OCI-LY7 (cell line): ENCODE measurements around the gene MACROH2A1. TPM values are rescaled to one million over a fixed set of nuclear protein-coding genes. Genes with fewer than 3 reads are reported as not detected.

Source experiments
- BruUV-seq: library from RNA; stranded (reverse); fragments of 400-500 nt; replicated peaks from 2 replicates; lab custom pipeline; 2021; lab: Mats Ljungman, UMichigan
- CTCF ChIA-PET: fragments of 300-600 bp; sonication (Branson Sonifier 250); formaldehyde crosslinking; loops from one replicate; lab custom pipeline; 2022; ENCODE audit warnings: antibody characterized with exemption; ENCODE audit not compliant: unreplicated experiment; lab: Charles Lee
- POLR2A ChIA-PET: fragments of 300-600 bp; sonication (Branson Sonifier 250); formaldehyde crosslinking; loops from one replicate; lab custom pipeline; 2022; ENCODE audit warnings: antibody characterized with exemption; lab: Charles Lee
- DNase-seq: peaks from one replicate; pipeline ENCODE4 v3.0.0-alpha.2; 2015; ENCODE audit warnings: low spot score
- H2AFZ ChIP-seq: fragments of 200-600 bp; sonication (generic), shearing (Covaris generic); 2 replicates; pipeline ENCODE4 v1.6.1; 2014; ENCODE audit warnings: mild to moderate bottlenecking, antibody characterized with exemption, low read length, moderate library complexity
- H3K27ac ChIP-seq: fragments of 200-600 bp; sonication (generic); 2 replicates; pipeline ENCODE4 v1.5.1; 2014; ENCODE audit warnings: mixed run types, low read depth, mild to moderate bottlenecking, moderate library complexity, low read length, inconsistent platforms; ENCODE audit not compliant: poor library complexity, severe bottlenecking
- H3K36me3 ChIP-seq: fragments of 200-600 bp; sonication (generic); 2 replicates; pipeline ENCODE4 v1.6.1; 2014; ENCODE audit warnings: mild to moderate bottlenecking, antibody characterized with exemption, low read length, moderate library complexity, mixed read lengths; ENCODE audit not compliant: insufficient read depth
- H3K4me1 ChIP-seq: fragments of 200-600 bp; sonication (generic); 2 replicates; pipeline ENCODE4 v1.5.1; 2014; ENCODE audit warnings: mild to moderate bottlenecking, low read length; ENCODE audit not compliant: insufficient read depth, poor library complexity, severe bottlenecking
- H3K4me2 ChIP-seq: fragments of 200-600 bp; sonication (generic); 2 replicates; pipeline ENCODE4 v1.6.1; 2014; ENCODE audit warnings: mild to moderate bottlenecking, low read length
- H3K4me3 ChIP-seq: fragments of 200-600 bp; sonication (generic); 2 replicates; pipeline ENCODE4 v1.5.1; 2014; ENCODE audit warnings: mild to moderate bottlenecking, low read depth, low read length; ENCODE audit not compliant: poor library complexity, severe bottlenecking
- H3K79me2 ChIP-seq: fragments of 200-600 bp; sonication (generic); 2 replicates; pipeline ENCODE4 v1.6.1; 2016; ENCODE audit warnings: low read depth, mild to moderate bottlenecking, low read length, moderate library complexity, mixed read lengths; ENCODE audit not compliant: insufficient read depth
- H3K9me2 ChIP-seq: fragments of 200-600 bp; sonication (generic); 2 replicates; pipeline ENCODE4 v1.6.1; 2016; ENCODE audit warnings: mild to moderate bottlenecking, low read length, mixed read lengths; ENCODE audit not compliant: insufficient read depth
- H3K9me3 ChIP-seq: fragments of 200-600 bp; sonication (generic); 2 replicates; pipeline ENCODE4 v1.6.1; 2014; ENCODE audit warnings: mild to moderate bottlenecking, mixed run types, low read length, mixed read lengths
- H4K20me1 ChIP-seq: fragments of 200-600 bp; sonication (generic); 2 replicates; pipeline ENCODE4 v1.6.1; 2014; ENCODE audit warnings: mild to moderate bottlenecking, antibody characterized with exemption, low read length, moderate library complexity, mixed read lengths; ENCODE audit not compliant: insufficient read depth
- EZH2phosphoT487 ChIP-seq: fragments of 200-600 bp; sonication (generic); IDR thresholded peaks from 2 replicates; pipeline ENCODE4 v1.6.1; 2018; ENCODE audit warnings: low read depth, borderline replicate concordance, mild to moderate bottlenecking, mixed run types, antibody characterized with exemption, low read length, moderate library complexity, mixed read lengths
- intact Hi-C: fragments of 100-400 bp; cut with micrococcal nuclease; formaldehyde crosslinking; loops from one replicate; pipeline ENCODE4 v1.10.0; 2022; ENCODE audit not compliant: unreplicated experiment
- total RNA-seq, 2 experiments: library from RNA; depleted of rRNA in 1 of 2; stranded (reverse); fragments of >200 nt in 1 of 2; shearing (Covaris generic) in 1 of 2; gene quantifications; 2 replicates each; pipeline ENCODE4 v1.2.3, GENCODE V29; 2014 to 2022
- TF ChIP-seq, protein P1 (sequence below): fragments of 200-600 bp; sonication (generic); conservative IDR thresholded peaks from 2 replicates; pipeline ENCODE4 v1.5.1; 2014; ENCODE audit warnings: mild to moderate bottlenecking, antibody characterized with exemption, low read length, moderate library complexity, mixed read lengths

The MACROH2A1 gene
- total RNA-seq, 2 experiments from 2014 or later = 271 to 356 TPM

DNA sequence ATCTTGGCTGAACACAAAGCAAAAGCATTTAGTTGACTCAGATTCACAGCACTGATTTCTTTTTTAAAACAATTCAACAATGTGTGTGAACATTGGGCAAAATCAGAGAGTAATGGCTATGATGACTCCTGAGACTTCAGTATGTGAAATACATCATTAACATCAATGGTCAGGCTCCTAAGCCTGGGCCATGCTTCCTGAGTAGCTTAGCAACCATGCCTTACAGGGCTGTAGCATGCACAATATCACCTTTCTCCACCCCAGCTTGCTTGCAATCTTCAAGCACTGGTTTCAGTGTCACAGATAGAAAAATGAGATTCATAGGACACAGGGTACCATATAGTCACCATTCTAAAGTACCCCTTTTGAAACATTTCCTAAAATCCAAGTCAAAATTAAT lies 41.3 kb downstream of the MACROH2A1 start:
- Histone ChIP-seq H3K4me2 (no peak overlapping the region), H3K79me2 (0 out of 2 replicates have a peak, but pooled peaks cover 6% of the 10 kb centered on the region), H3K27ac (no peak overlapping the region), H3K9me2 (no peaks in the 10 kb centered on the region), H3K36me3 (peaks cover 99% of the 10 kb centered on the region), H3K4me1 (no peaks in the 10 kb centered on the region), H3K9me3 (no peaks in the 10 kb centered on the region), H2AFZ (no peak overlapping the region), H4K20me1 (no peaks in the 10 kb centered on the region), H3K4me3 (no peak overlapping the region)
- ChIA-PET POLR2A (no interaction called here), CTCF (no interaction called here)
- TF ChIP-seq, protein P1, sequence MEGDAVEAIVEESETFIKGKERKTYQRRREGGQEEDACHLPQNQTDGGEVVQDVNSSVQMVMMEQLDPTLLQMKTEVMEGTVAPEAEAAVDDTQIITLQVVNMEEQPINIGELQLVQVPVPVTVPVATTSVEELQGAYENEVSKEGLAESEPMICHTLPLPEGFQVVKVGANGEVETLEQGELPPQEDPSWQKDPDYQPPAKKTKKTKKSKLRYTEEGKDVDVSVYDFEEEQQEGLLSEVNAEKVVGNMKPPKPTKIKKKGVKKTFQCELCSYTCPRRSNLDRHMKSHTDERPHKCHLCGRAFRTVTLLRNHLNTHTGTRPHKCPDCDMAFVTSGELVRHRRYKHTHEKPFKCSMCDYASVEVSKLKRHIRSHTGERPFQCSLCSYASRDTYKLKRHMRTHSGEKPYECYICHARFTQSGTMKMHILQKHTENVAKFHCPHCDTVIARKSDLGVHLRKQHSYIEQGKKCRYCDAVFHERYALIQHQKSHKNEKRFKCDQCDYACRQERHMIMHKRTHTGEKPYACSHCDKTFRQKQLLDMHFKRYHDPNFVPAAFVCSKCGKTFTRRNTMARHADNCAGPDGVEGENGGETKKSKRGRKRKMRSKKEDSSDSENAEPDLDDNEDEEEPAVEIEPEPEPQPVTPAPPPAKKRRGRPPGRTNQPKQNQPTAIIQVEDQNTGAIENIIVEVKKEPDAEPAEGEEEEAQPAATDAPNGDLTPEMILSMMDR = no peak
- TF ChIP-seq EZH2phosphoT487 = no peak
- no TSS peak for BruUV-seq
- DNase-seq = no peak
- intact Hi-C loops = no loop called here

DNA sequence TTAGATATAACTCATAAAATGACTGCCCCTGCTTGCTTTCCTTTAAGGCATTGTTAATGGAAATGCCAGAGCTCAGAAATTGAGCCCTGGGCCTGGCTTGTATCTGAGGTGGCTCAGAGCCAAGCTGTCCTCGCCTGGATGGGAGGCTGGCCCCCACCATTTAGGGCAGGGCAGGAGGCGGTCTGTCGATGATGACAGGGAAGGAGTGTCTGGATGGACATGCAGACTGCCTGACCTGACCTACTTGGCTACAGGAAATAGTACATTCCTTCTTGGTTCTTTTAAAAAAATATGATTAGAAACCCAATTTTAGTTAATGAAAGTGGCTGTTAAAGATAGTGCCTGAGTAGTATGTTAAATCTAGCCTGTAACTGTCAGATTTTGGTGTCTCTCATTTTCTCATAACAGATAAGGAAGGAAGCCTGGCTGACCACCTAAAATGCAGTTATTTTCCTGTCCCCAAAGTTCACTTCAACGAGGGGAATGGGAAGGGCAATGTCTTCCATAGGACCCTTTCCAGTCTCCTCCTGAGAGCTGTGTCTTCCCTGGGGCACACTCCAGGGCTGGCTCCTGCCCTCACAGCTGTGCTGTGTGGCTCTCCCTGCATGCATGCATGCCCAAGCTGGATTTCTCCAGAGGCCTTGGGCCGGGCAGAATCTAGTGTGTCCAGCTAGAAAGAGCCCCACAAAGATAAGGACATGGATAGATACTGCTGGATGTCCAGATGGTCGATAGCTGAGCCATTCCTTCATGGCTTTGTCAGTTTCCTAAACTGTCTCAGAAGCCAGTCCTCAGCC lies 42.3 kb downstream of the MACROH2A1 start:
- H3K9me3 ChIP-seq = no peaks in the 10 kb centered on the region
- no peak overlapping the region for H3K4me3 ChIP-seq
- no peaks in the 10 kb centered on the region for H4K20me1 ChIP-seq
- no peaks in the 10 kb centered on the region for H3K4me1 ChIP-seq
- BruUV-seq = no TSS peak
- no peaks in the 10 kb centered on the region for H3K9me2 ChIP-seq
- no peak overlapping the region for H3K27ac ChIP-seq
- no peak for DNase-seq
- H3K4me2 ChIP-seq = no peak overlapping the region
- CTCF ChIA-PET = no interaction called here
- H3K79me2 ChIP-seq = no peaks in the 10 kb centered on the region
- intact Hi-C loops = no loop called here
- peaks cover 99% of the 10 kb centered on the region for H3K36me3 ChIP-seq
- no peak for TF ChIP-seq EZH2phosphoT487
- TF ChIP-seq, protein P1 = no peak
- POLR2A ChIA-PET = interaction anchor here (0.6 to 0.9 kb wide), 2 partner anchors 12 to 529 kb away, joined by 3 to 4 read pairs; no protein-coding TSS in a partner anchor
- no peak overlapping the region for H2AFZ ChIP-seq

DNA sequence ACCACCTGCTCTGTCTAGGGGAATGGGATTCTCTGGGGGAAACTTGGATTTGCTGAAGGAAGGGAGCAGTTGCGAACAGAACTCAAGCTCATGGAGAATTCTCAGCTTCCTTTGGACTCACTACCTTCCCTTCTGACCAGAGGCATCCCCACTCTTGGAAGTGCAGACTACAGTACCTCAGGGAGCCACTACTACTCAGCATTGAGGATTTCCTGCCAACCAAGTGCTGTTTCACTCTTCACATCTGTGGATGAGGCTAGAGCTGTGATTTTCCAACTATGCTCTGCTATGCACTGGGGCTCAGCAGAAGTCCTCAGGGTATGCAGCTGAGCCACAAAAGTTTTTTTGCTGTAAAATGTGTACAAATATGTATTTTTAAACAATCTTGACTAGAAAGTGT lies 43.9 kb downstream of the MACROH2A1 start:
- BruUV-seq = no TSS peak
- Histone ChIP-seq H2AFZ (no peak overlapping the region), H3K4me2 (no peak overlapping the region), H3K9me2 (no peaks in the 10 kb centered on the region), H3K4me1 (no peaks in the 10 kb centered on the region), H3K36me3 (peaks cover 96% of the 10 kb centered on the region), H4K20me1 (no peaks in the 10 kb centered on the region), H3K27ac (no peak overlapping the region), H3K9me3 (no peaks in the 10 kb centered on the region), H3K79me2 (no peaks in the 10 kb centered on the region), H3K4me3 (no peak overlapping the region)
- intact Hi-C loops = no loop called here
- DNase-seq = no peak
- CTCF ChIA-PET = no interaction called here
- TF ChIP-seq, protein P1 = no peak
- no peak for TF ChIP-seq EZH2phosphoT487
- POLR2A ChIA-PET = no interaction called here
